ENCODE measurements around the gene CLCN3. TPM values are rescaled to one million over a fixed set of nuclear protein-coding genes. Genes with fewer than 3 reads are reported as not detected.
"Not testable (repeated sequence)": the region's sequence is repeated elsewhere in the genome, so short reads cannot be mapped to it uniquely, and the experiment has no call there.

Gene CLCN3
- total RNA-seq, 1 donor from 2014 or later = 31.3 TPM

- no peak for TF ChIP-seq CTCF (conservative IDR thresholded peaks at IDR 0.05; ENCODE audit: low read depth, low read length)
- no peak overlapping the region for H3K4me3 ChIP-seq (ENCODE audit: low read depth, low read length)
- no peak for DNase-seq (ENCODE audit: low read depth)
Measured at GRCh38 chr4:169766741-169767140, 146.4 kb downstream of the CLCN3 start.

GRCh38 chr4:169768385-169768784 is 148.0 kb downstream of the CLCN3 start:
- H3K4me3 ChIP-seq (ENCODE audit: low read depth, low read length) = no peak overlapping the region
- no peak for DNase-seq (ENCODE audit: low read depth)
- no peak for TF ChIP-seq CTCF (conservative IDR thresholded peaks at IDR 0.05; ENCODE audit: low read depth, low read length)

GRCh38 chr4:169770416-169770815 is 150.0 kb downstream of the CLCN3 start:
- TF ChIP-seq CTCF (conservative IDR thresholded peaks at IDR 0.05; ENCODE audit: low read depth, low read length) = no peak
- no peak overlapping the region for H3K4me3 ChIP-seq (ENCODE audit: low read depth, low read length)
- no peak for DNase-seq (ENCODE audit: low read depth)

GRCh38 chr4:169771556-169772080 is 151.2 kb downstream of the CLCN3 start:
- H3K4me3 ChIP-seq (ENCODE audit: low read depth, low read length); DNase-seq (ENCODE audit: low read depth): not testable (repeated sequence)

Other genes starting within 250 kb of the CLCN3 start
- 5.9 and 8.0 TPM in 2 replicates for gene NEK1, start 8.0 kb upstream of the CLCN3 start, total RNA-seq
- gene HPF1, start 137.4 kb downstream of the CLCN3 start, total RNA-seq = 37.2 and 58.2 TPM in 2 replicates